IPS DF 4.7 (cell line): Measurements from ENCODE around the gene SETD4.
"Not testable (repeated sequence)": the region's sequence is repeated elsewhere in the genome, so short reads cannot be mapped to it uniquely, and the experiment has no call there.

ENCODE experiments used
- DNase-seq: peaks from one replicate; pipeline ENCODE4 v3.0.0-alpha.2; 2013; ENCODE audit warnings: low spot score; ENCODE audit errors: extremely low read depth

Gene SETD4

GRCh38 chr21:36079010-36079649, 18.8 kb upstream of the SETD4 start:
- no peak for DNase-seq

- DNase-seq = no peak
These were observed 17.4 kb upstream of the SETD4 start for GRCh38 chr21:36077758-36078157.

- no peak for DNase-seq
These were observed 16.7 kb upstream of the SETD4 start for GRCh38 chr21:36076878-36077655.

GRCh38 chr21:36075953-36076352, 15.6 kb upstream of the SETD4 start:
- no peak for DNase-seq

GRCh38 chr21:36075171-36075570, 14.8 kb upstream of the SETD4 start:
- no peak for DNase-seq

GRCh38 chr21:36073911-36074310, 13.6 kb upstream of the SETD4 start:
- not testable (repeated sequence) for DNase-seq

GRCh38 chr21:36073181-36073580, 12.9 kb upstream of the SETD4 start:
- DNase-seq = no peak

- DNase-seq = no peak
These were observed 12.3 kb upstream of the SETD4 start for GRCh38 chr21:36072453-36073162.

GRCh38 chr21:36070999-36071398, 10.7 kb upstream of the SETD4 start:
- no peak for DNase-seq

- DNase-seq = peak; percentile 38
These were observed 9.6 kb upstream of the SETD4 start, which contains the start of gene CBR1 for GRCh38 chr21:36069713-36070583. CBR1 (plus strand) TSS chr21:36070024; CDS start chr21:36070116, 92 bp downstream.

GRCh38 chr21:36068748-36069398, 8.5 kb upstream of the SETD4 start:
- DNase-seq = no peak

GRCh38 chr21:36065497-36066036, 5.2 kb upstream of the SETD4 start:
- DNase-seq = no peak

- no peak for DNase-seq
These were observed 3.7 kb upstream of the SETD4 start for GRCh38 chr21:36064085-36064460.

GRCh38 chr21:36063375-36064084, 3.2 kb upstream of the SETD4 start:
- DNase-seq = no peak

GRCh38 chr21:36061445-36061844, 1.1 kb upstream of the SETD4 start:
- no peak for DNase-seq

- no peak for DNase-seq
These were observed 535 bp downstream of the SETD4 start for GRCh38 chr21:36059823-36060158.

GRCh38 chr21:36055551-36055950, 4.8 kb downstream of the SETD4 start:
- no peak for DNase-seq

GRCh38 chr21:36053715-36054062, 6.6 kb downstream of the SETD4 start:
- no peak for DNase-seq

- no peak for DNase-seq
These were observed 7.2 kb downstream of the SETD4 start for GRCh38 chr21:36052860-36053714.
